GM18526 (cell line): ENCODE results near the gene TBRG1.
A peak's percentile ranks its signal among the peaks of the same experiment; 100 is the strongest.

Experiments
- POLR2A ChIP-seq: IDR thresholded peaks from 3 replicates; pipeline ENCODE4 v1.6.1; 2011; ENCODE audit not compliant: insufficient read length; ENCODE audit errors: extremely low read depth

The TBRG1 gene

DNA sequence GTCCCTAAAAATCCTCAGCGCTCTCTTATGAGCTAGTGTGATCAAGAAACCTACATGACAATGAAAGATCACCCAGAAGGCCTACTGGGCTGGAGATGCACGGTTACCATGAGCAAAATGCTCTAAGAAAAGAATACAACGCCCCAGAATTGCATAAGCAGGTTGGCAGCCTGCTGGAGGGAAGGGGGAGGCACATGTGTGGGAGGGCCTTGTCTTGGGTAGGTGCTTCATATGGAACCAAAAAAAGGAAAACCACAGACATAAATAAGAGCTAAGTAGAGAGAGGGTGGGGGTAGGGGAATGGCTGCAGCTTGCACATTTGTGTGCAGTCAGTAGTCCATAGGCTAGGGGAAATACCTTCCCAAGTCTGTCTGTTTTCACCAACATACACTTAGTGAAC is 48.1 kb downstream of the TBRG1 start:
- no peak for TF ChIP-seq POLR2A

DNA sequence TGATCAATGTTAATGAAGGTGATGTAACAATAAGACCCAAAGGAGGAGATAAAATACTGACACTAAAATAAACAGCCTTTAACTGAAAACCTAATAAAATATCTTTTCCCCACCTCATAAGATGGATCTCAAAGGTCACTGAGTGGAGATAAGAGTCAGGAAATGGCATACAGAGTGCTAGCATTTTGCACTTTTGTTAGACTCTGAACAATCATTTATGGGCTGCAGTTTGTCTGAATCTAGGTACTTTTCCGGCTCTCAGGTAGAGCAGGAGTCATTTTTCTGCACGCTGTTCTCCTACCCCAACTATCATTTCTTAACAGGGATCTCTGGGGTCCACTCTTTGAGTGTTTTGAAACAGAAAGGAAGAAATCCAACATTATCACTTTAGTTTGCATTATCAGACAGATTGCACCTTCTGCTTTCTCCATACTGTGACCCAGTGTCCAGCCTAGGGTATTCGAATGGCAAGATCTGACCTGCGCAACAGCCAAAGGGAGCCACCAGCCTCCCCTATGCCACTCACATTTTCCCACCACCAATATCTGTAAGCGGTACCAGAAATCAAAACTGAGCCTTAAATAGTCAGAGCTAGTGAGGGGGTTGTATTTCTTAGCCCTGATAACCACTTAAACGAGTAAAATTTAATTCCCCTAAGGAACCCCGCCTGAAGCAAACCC is 50.0 kb downstream of the TBRG1 start:
- no peak for TF ChIP-seq POLR2A

DNA sequence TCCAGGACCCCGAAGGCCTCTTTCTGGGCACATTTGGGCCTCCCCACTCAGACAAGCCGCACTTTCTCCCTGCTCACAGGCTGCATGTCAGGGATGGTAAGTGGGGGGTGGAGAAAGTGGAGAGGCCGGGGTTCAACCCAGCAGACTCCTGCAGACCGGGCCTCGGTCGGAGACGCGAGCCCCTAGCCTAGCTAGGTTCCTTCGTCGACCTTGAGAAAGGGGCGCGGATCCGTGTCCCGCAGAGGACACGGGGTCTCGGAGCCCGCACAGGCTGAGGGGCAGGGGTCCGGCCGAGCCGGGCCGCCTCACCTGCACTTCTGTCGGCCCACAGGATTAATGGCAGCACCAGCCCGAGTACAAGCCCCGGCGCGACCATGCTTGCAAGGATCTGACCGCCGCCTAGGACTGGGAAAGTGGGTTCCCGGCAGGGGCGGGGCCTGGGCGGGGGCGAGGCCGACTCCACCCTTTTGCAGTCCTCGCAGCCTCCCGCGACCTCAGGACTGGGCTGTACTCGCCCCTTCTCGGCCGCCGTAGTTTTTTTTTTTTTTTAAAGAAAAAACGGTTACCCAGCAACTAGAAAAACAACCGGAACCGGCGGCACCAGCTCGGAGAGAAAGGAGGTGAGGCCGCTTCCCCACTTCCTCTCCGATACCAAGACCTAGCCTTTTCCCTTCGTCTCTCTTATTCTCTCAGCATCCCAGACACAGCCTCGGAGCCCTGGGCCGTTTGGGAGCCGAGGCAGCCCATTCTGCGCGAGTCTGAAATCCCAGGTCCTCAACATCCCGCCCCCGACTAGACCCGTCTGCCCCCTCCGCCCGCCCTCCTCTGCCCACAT is 50.9 kb downstream of the TBRG1 start, which contains the start of the genes SIAE and SPA17:
Gene SIAE (minus strand): TSS at position 407 of the 835 bp plus-strand sequence. CDS start 31 bp downstream, at position 376.
Gene SPA17 (plus strand): TSS at position 572 of the 835 bp plus-strand sequence. CDS start 1,361 bp downstream, outside the sequence.
- peak; percentile 61 for TF ChIP-seq POLR2A

DNA sequence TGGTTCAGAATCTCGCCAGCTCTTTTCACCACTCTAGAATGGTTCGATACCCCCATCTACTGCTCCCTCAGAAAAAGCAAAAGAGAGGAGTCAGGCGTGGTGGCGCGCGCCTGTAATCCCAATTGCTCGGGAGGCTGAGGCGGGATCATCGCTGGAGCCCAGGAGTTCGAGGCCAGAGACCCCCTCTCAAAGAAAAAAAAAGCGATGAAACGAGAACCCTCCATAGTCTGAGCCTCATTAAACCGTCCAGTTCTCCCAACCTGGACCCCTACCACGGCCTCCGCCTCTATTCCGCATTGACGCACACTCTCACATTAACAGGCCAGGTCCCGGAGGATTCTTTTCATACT is 51.5 kb downstream of the TBRG1 start:
- no peak for TF ChIP-seq POLR2A

DNA sequence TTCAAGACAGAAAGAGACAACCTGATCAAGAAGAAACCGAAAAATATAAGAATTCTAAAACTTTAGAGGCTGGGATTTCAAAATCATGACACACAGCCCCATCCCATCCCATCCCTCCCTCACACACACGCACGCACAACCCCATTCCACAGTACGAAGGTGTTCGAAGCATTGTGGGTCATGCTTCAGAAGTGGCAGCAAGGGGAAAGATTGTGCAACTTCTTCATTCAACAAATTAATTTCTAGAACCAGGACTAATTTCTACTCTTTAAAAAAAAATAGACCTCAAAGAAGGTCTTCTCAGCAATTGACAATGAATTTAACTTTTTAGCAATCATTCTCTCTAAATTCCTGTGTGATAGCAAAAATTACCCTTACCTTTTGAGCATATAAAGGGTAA is 51.9 kb downstream of the TBRG1 start:
- no peak for TF ChIP-seq POLR2A

DNA sequence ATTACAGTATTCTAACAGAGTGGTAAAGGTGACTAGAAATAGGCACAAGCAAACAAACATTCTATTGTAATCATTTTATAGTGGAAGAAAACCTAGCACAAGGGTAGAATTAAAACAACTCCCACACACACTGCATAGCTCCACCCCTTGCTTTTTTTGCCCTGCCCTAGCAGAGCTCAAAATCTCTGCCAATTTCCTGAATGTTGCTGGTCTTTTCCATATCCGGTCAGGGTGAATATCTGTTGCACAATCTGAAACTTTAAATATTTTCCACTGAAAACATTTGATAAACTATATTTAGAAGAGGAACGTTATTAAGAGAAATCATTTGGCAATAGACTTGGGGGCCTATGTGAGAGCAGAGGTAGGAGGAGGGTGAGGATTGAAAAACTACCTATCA is 53.7 kb downstream of the TBRG1 start:
- no peak for TF ChIP-seq POLR2A

DNA sequence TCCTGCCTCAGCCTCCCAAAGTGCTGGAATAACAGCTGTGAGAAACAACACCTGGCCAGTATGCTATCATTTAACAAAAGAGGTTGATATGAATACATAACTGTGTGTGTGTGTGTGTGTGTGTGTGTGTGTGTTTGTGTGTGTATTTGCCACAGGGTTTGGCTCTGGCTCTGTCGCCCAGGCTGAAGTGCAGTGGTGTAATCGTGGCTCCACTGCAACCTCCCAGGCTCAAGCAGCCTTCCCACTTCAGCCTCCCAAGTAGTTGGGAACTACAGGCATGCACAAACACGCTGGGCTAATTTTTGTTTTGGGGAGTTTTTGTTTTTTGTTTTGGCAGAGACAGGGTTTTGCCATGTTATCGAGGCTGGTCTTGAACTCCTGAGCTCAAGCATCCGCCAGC is 55.8 kb downstream of the TBRG1 start:
- TF ChIP-seq POLR2A, result no peak

DNA sequence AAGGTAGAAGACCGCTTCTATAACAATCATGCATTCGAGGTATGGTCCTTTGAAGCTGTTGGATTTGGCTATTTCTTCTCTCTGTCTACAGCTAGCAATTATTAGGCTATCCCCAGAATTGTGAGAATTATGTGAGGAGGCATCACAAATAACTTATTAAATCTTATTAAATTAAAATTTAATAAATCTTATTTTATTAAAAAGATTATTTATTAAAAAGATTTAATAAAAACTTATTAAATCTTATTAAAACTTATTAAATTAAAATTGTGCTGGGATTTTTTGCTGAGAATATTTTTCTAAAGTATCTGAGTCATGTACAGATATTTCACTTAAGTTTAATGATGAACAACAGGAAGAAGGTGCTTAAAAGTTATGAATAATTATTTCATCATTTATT is 58.8 kb downstream of the TBRG1 start:
- no peak for TF ChIP-seq POLR2A

DNA sequence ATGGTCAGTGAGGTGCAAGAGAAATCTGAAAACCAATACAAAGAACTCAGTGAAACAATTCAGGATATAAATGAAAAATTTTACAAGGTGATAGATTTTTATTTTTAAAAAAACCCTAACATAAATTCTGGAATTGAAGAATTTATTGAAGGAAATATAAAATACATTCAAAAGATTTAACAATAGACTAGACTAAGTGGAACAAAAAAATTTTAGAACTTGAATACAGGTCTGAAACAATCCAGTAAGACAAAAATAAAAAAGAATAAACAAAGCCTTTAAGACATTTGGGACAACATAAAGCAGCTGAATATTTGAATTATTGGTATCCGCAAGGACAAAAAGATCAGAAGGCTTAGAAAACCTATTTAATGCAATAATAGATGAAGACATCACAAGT is 59.8 kb downstream of the TBRG1 start:
- TF ChIP-seq POLR2A, result no peak
